Upper lobe of left lung (tissue), 4 donors: ENCODE measurements around the gene SRP54.

Experiments
- POLR2A ChIP-seq, 4 donors: fragments of 450-650 bp; IDR thresholded peaks; one replicate each; pipeline ENCODE4 v1.5.1; 2016 to 2017; ENCODE audit warnings: antibody characterized with exemption in 4 of 4, mild to moderate bottlenecking in 2 of 4
- TF ChIP-seq, protein P1 (sequence below), 6 experiments: fragments of 450-650 bp in 4 of 6; fragments of 200-600 bp in 2 of 6; sonication (generic) in 2 of 6; IDR thresholded peaks; one replicate each; pipeline ENCODE4 v1.5.1; 2016 to 2019; ENCODE audit warnings: antibody characterized with exemption in 6 of 6

DNA sequence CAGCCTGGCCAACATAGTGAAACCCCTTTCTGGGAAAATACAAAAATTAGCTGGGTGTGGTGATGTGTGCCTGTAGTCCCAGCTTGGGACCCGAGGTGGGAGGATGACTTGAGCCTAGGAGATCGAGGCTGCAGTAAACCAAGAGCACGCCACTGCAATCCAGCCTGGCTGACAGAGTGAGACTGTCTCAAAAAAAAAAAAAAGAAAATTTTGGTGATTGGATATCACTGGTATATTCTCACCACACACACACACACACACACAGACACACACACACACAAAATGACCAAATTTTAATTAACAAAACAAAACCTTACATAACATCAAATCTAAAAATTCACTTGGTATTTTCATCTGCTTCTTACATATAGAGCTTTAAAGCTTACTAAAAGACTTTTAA, 59.8 kb downstream of the SRP54 start:
- no peak for TF ChIP-seq POLR2A (IDR thresholded peaks at IDR 0.05)
- TF ChIP-seq, protein P1, sequence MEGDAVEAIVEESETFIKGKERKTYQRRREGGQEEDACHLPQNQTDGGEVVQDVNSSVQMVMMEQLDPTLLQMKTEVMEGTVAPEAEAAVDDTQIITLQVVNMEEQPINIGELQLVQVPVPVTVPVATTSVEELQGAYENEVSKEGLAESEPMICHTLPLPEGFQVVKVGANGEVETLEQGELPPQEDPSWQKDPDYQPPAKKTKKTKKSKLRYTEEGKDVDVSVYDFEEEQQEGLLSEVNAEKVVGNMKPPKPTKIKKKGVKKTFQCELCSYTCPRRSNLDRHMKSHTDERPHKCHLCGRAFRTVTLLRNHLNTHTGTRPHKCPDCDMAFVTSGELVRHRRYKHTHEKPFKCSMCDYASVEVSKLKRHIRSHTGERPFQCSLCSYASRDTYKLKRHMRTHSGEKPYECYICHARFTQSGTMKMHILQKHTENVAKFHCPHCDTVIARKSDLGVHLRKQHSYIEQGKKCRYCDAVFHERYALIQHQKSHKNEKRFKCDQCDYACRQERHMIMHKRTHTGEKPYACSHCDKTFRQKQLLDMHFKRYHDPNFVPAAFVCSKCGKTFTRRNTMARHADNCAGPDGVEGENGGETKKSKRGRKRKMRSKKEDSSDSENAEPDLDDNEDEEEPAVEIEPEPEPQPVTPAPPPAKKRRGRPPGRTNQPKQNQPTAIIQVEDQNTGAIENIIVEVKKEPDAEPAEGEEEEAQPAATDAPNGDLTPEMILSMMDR (IDR thresholded peaks at IDR 0.05), result no peak
